ENCODE results near the gene GSC2. TPM values are rescaled to one million over a fixed set of nuclear protein-coding genes. Genes with fewer than 3 reads are reported as not detected.

The GSC2 gene
- total RNA-seq, 4 donors from 2014 or later = not detected

DNA sequence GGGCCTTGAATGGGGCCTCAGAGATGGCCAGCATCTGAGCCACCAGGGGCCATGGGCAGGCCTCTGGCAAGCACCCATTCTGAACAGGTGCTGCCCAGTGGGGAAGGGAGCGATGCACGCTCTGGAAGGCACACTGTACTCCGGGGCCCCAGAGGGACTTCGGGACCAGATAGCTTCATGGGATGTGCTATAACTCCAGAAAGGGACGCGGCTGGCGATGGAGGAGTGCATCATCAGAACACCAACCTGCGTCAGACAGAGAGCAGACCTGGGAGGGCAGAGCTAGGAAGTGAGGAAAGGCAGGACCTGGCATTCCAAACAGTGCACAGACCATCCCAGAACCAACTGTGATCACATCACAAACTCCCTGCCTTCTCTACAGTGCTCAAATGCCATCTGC is 44.6 kb downstream of the GSC2 start:
- TF ChIP-seq, protein P1, sequence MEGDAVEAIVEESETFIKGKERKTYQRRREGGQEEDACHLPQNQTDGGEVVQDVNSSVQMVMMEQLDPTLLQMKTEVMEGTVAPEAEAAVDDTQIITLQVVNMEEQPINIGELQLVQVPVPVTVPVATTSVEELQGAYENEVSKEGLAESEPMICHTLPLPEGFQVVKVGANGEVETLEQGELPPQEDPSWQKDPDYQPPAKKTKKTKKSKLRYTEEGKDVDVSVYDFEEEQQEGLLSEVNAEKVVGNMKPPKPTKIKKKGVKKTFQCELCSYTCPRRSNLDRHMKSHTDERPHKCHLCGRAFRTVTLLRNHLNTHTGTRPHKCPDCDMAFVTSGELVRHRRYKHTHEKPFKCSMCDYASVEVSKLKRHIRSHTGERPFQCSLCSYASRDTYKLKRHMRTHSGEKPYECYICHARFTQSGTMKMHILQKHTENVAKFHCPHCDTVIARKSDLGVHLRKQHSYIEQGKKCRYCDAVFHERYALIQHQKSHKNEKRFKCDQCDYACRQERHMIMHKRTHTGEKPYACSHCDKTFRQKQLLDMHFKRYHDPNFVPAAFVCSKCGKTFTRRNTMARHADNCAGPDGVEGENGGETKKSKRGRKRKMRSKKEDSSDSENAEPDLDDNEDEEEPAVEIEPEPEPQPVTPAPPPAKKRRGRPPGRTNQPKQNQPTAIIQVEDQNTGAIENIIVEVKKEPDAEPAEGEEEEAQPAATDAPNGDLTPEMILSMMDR (IDR thresholded peaks at IDR 0.05; ENCODE audit: low read depth) = no peak

DNA sequence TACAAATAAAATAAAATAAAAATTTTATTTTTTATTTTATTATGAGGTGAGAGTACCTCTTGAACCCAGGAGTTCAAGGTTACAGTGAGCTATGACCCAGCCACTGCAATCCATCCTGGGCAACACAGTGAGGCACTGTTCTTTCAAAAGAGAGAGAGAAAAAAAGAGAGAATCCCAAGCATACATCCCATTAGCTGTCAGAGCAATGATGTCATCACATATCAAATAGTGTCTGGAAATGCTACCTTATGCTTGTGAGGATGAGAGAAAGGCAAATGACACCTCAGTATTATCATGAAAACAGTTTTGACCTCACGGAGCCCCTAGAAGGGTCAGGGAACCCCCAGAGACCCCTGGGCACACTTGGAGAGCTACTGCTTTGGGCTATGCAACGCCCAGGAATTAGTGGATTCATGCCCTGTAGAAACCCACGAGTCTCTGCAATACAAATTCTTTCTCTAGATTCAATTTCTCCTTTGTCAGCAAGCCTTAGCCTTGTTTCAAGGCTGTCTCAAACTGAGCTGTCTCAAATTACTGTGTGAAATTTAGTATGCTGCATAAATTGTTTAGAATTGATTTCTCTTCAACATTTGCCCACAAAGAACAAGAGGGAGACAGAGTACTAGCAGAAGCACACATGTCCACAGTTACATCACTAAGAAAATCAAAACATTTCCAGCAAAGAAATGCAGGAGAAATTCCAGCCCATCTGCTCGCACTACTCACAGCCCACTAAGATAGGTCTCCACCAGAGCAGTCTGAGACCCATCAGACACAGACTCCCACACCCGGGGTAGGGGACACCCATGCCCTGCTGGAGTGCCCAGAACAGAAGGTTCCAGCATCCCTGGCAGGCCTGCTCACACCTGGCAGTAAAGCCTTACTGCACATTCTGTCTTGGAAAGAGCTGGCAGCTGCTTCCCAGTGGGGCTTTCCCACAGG is 45.9 kb downstream of the GSC2 start:
- TF ChIP-seq, protein P1 (IDR thresholded peaks at IDR 0.05; ENCODE audit: low read depth) = no peak

DNA sequence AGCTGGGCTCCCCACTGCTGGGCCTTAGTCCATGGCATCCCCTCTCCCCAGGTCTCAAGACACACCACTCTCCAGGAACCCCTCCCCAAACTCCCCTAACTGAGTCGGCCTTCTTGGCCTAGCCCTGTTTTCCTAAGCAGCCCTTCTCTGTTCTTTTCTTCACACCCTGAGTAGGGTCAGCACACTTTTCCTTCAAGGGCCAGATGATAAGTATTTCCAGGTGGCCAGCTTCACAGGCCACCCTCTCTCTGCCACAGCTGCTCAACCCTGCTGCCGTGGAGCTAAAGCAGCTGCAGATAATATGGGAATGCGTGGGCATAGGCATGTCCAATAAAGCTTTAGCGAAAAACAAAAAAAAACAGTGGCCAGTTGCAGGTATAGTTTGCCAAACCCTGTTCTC is 51.9 kb downstream of the GSC2 start:
- TF ChIP-seq, protein P1 (IDR thresholded peaks at IDR 0.05; ENCODE audit: low read depth) = no peak

DNA sequence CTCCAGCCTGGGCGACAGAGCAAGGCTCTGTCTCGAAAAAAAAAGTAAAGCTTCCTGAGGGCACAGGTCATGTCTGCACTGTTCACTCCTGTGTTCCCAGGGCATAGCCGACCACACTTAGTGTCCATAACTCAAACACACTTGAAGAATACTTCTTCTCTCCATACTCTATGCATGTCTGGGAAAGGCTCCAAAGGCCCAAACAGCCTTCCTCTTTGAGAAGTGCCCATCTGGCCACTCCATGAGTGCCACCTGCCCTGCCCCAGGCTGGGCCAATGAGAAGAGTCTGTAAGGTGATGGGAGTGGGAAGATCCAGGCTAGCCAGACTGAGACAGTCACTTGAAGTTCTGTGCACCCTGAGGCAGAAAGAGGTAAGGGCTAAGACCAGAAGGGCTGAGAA is 52.6 kb downstream of the GSC2 start:
- TF ChIP-seq, protein P1 (IDR thresholded peaks at IDR 0.05; ENCODE audit: low read depth) = no peak

Other genes with a start within 250 kb of the GSC2 start
- 10 to 100 TPM in 1 of 4 donors, 1 to 10 TPM in 3; 2.0 to 11.5 (median 7.6) TPM for gene DGCR6, start 244.0 kb downstream of the GSC2 start, total RNA-seq
- gene PRODH, start 214.0 kb downstream of the GSC2 start, total RNA-seq = 100 to 1,000 TPM in 1 of 4 donors, 10 to 100 TPM in 2, 1 to 10 TPM in 1; 2.2 to 106 (median 16.4) TPM
- gene DGCR2, start 27.9 kb downstream of the GSC2 start, total RNA-seq = 10 to 100 TPM; 22.3 to 47.1 (median 30.5) TPM
- gene TSSK2, start 19.0 kb downstream of the GSC2 start, total RNA-seq = not detected
- 10 to 100 TPM in 3 of 4 donors, 1 to 10 TPM in 1; 7.8 to 17.7 (median 11.8) TPM for gene ESS2, start 5.6 kb downstream of the GSC2 start, total RNA-seq
- 100 to 1,000 TPM in 2 of 4 donors, 10 to 100 TPM in 2; 61.1 to 450 (median 97.4) TPM for gene SLC25A1, start 28.4 kb upstream of the GSC2 start, total RNA-seq
- gene CLTCL1, start 141.4 kb upstream of the GSC2 start, total RNA-seq = 10 to 100 TPM in 3 of 4 donors, 1 to 10 TPM in 1; 7.3 to 23.2 (median 16.5) TPM